Right lobe of liver (tissue), 4 donors: Measurements from ENCODE around the gene IL3.

Source experiments
- CTCF ChIP-seq, 4 donors: fragments of 200-600 bp in 3 of 4; fragments of 450-650 bp in 1 of 4; IDR thresholded peaks; one replicate each; pipeline versions ENCODE4 v1.5.1 to v1.8.0; 2016 to 2022; ENCODE audit warnings: antibody characterized with exemption in 4 of 4, mild to moderate bottlenecking in 2 of 4
- POLR2A ChIP-seq: fragments of 450-650 bp; IDR thresholded peaks from one replicate; pipeline ENCODE4 v1.6.1; 2017; ENCODE audit warnings: antibody characterized with exemption, mild to moderate bottlenecking
- donor health status: DM: no; HTN: no; CAD: no.
- donor health status: DM: no; HTN: no; CAD: no.
- donor health status: DM: no; HTN: yes; CAD: no.

GRCh38 chr5:132072528-132072927, 12.1 kb downstream of the IL3 start:
- TF ChIP-seq CTCF (IDR thresholded peaks at IDR 0.05) (no peak), POLR2A (no peak)
